ENCODE measurements around the gene BIN1.
A peak's percentile ranks its signal among the peaks of the same experiment; 100 is the strongest.

BIN1 gene

DNA sequence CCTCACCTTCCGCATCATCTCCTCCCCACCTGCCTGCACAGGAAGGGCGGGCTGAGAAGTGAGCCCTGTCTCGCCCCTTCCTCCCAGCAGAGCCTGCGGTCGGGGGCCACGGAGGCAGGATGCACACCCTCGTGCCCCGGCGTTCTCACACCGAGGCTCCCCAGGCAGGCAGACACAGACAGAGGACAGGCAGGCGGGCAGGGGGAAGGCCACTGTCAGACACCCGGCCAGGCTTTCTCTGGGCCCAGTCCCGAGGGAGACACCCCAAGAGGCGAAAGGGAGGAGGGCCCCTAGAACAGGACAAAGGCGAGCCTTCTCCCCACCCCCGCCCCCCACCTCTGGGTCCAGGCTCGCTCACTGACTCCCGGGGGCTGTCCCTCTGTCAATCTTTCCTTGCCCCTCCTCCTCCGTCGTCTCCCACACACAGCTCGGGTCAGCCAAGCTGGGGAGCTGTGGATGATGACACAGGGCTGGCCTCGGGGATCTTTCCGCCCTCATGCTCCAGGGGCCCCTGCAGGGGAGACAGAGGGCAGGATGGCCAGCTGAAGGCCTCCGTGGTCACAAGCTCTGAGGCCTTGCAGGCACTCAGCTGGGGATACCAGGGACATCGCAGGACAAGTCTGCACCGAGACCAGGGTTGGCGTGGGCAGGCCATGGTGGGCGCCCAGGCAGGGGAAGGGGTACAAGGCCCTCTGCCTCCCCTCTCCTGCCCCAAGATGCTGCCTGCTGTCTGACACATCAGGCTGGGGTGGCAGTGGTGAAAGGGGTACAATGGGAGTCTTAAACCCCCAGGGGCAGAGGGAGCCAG is 24.9 kb downstream of the BIN1 start:
- DNase-seq = peak; percentile 59 to 93 (median 86)
- CTCF ChIA-PET = interaction anchor here (1.0 to 23.1 kb wide), 6 partner anchors 11 to 400 kb away, joined by 3 to 404 read pairs (median 11); partner anchors contain the start of gene BIN1
- H3K4me3 ChIP-seq (ENCODE audit: control insufficient read depth in 1 of 7, extremely low read depth in 1 of 7, insufficient read depth in 4 of 7, low read depth in 2 of 7, low read length in 6 of 7) = peak overlapping the region in 5 of 7 experiments; percentile 30 to 66 (median 55)
- H3K27me3 ChIP-seq (replicated peaks in 2 of 5; ENCODE audit: control insufficient read depth in 4 of 5, insufficient read depth in 5 of 5, low read length in 4 of 5) = no peaks in the 10 kb centered on the region
- H3K9me3 ChIP-seq (ENCODE audit: control extremely low read depth in 1 of 5, control insufficient read depth in 4 of 5, insufficient read depth in 2 of 5, low read depth in 1 of 5, low read length in 4 of 5) = no peaks in the 10 kb centered on the region
- whole genome bisulfite sequencing (ENCODE audit: insufficient coverage) = 16% methylated on average over 26 of the region's 28 CpGs
- peaks cover 0 to 8% (median 0%) of the 10 kb centered on the region in 4 experiments for H3K36me3 ChIP-seq (ENCODE audit: control insufficient read depth in 4 of 4, insufficient read depth in 4 of 4, low read length in 3 of 4)
- POLR2A ChIA-PET = interaction anchor here (0.6 kb wide), 1 partner anchor 14 kb away, joined by 3 read pairs; no protein-coding TSS in a partner anchor
- H3K27ac ChIP-seq (ENCODE audit: insufficient read depth in 1 of 2, low read depth in 1 of 2, low read length in 2 of 2, poor library complexity in 1 of 2, severe bottlenecking in 2 of 2) = peak overlapping the region; percentile 56 to 77
- H3K4me1 ChIP-seq (ENCODE audit: control extremely low read depth in 1 of 4, control insufficient read depth in 4 of 4, insufficient read depth in 4 of 4, low read length in 3 of 4) = peaks cover 10 to 97% (median 86%) of the 10 kb centered on the region in 4 experiments

DNA sequence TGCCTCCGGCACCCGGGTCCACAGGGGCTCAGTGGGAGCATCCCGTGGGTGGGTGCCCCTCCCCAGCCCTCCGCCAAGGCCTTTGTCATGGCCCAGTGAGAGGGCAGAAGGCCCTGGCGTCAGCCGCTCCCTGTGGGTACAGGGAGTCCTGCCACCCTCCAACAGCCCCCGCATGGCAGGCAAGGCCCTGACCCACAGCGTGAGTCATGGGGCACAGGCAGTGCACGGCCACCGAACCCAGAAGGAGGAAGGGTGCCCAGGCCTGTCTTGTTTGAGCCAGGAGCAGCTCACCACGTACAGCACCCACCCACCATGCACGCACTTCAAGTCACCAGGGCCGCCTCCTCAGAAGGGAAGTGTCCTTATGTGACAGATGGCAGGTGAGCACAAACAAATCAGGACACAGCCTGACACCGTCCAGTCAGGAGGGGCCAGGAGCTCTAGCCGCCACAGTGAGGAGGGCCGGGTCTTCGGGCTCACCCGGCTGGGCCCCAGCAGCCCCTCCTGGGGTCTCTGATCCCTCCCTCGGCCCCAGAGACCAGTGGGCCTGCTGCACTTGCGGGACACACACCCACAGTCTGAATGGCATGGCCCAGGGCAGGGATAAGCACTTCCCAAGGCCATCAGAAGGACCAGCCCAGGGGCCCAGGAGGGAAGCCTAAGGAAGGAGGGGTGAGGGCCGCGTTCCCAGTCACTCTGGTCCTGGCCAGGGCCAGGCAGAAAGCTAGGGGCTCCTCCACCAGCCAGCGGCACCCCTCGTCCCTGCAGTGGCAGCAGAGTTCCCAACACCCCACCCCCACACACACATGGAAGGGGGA is 25.8 kb downstream of the BIN1 start:
- WGBS (ENCODE audit: insufficient coverage) = 48% methylated on average over 9 of the region's 24 CpGs
- peak overlapping the region; percentile 56 to 77 for H3K27ac ChIP-seq (ENCODE audit: insufficient read depth in 1 of 2, low read depth in 1 of 2, low read length in 2 of 2, poor library complexity in 1 of 2, severe bottlenecking in 2 of 2)
- no peaks in the 10 kb centered on the region for H3K9me3 ChIP-seq (ENCODE audit: control extremely low read depth in 1 of 5, control insufficient read depth in 4 of 5, insufficient read depth in 2 of 5, low read depth in 1 of 5, low read length in 4 of 5)
- peaks cover 10 to 89% (median 77%) of the 10 kb centered on the region in 4 experiments for H3K4me1 ChIP-seq (ENCODE audit: control extremely low read depth in 1 of 4, control insufficient read depth in 4 of 4, insufficient read depth in 4 of 4, low read length in 3 of 4)
- peak in 2 of 3 donors; percentile 75 to 87 for DNase-seq
- ChIA-PET CTCF (interaction anchor here (1.0 to 23.1 kb wide), 7 partner anchors 10 to 401 kb away, joined by 3 to 404 read pairs (median 6); partner anchors contain the start of gene BIN1), POLR2A (interaction anchor here (1.2 kb wide), 1 partner anchor 16 kb away, joined by 3 read pairs; no protein-coding TSS in a partner anchor)
- H3K36me3 ChIP-seq (ENCODE audit: control insufficient read depth in 4 of 4, insufficient read depth in 4 of 4, low read length in 3 of 4) = peaks cover 0 to 16% (median 0%) of the 10 kb centered on the region in 4 experiments
- H3K27me3 ChIP-seq (replicated peaks in 2 of 5; ENCODE audit: control insufficient read depth in 4 of 5, insufficient read depth in 5 of 5, low read length in 4 of 5) = no peaks in the 10 kb centered on the region
- H3K4me3 ChIP-seq (ENCODE audit: control insufficient read depth in 1 of 7, extremely low read depth in 1 of 7, insufficient read depth in 4 of 7, low read depth in 2 of 7, low read length in 6 of 7) = peak overlapping the region in 5 of 7 experiments; percentile 30 to 66 (median 55)

DNA sequence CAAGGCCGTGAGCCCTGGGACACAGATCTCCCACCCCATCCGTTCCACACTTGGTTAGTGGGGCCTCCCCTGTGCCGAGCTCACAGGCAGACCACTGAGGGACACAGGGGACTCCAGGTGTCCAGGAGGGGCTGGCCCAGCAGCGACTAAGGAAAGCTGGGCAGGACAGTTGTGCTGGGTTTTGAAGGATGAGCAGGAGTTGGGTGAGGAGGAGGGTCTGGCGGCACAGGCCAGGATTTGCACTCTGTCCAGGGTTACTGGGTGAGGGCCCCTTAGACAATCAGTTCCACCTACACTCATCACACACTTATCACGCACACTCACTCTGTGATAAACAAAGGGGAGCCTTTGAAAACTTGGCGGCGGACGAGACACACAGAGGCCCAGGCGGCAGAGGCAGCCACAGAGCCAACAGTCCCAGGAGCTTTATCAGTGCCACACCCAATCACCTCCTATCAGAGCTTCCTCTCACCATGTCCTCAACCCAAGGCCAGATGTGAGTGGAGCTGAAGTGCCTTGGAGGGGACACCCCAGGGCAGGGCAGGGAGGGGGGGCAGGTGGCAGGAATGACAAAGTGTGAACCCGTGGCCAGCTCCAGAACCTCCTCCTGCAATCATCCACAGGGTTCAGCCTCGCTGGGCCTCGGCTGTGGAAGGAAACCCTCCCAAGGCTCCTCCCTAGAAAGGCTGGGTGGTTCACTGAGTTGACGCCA is 26.6 kb downstream of the BIN1 start:
- ChIA-PET CTCF (interaction anchor here (1.0 to 23.1 kb wide), 5 partner anchors 9 to 80 kb away, joined by 3 to 404 read pairs (median 19); partner anchors contain the start of gene BIN1), POLR2A (interaction anchor here (1.2 kb wide), 1 partner anchor 15 kb away, joined by 3 read pairs; no protein-coding TSS in a partner anchor)
- Histone ChIP-seq H3K27me3 (replicated peaks in 2 of 5; ENCODE audit: control insufficient read depth in 4 of 5, insufficient read depth in 5 of 5, low read length in 4 of 5) (no peaks in the 10 kb centered on the region), H3K4me3 (ENCODE audit: control insufficient read depth in 1 of 7, extremely low read depth in 1 of 7, insufficient read depth in 4 of 7, low read depth in 2 of 7, low read length in 6 of 7) (peak overlapping the region in 3 of 7 experiments; percentile 37 to 66 (median 60)), H3K9me3 (ENCODE audit: control extremely low read depth in 1 of 5, control insufficient read depth in 4 of 5, insufficient read depth in 2 of 5, low read depth in 1 of 5, low read length in 4 of 5) (no peaks in the 10 kb centered on the region), H3K27ac (ENCODE audit: insufficient read depth in 1 of 2, low read depth in 1 of 2, low read length in 2 of 2, poor library complexity in 1 of 2, severe bottlenecking in 2 of 2) (peak overlapping the region in 1 of 2 experiments; percentile 77), H3K4me1 (ENCODE audit: control extremely low read depth in 1 of 4, control insufficient read depth in 4 of 4, insufficient read depth in 4 of 4, low read length in 3 of 4) (peaks cover 10 to 81% (median 69%) of the 10 kb centered on the region in 4 experiments), H3K36me3 (ENCODE audit: control insufficient read depth in 4 of 4, insufficient read depth in 4 of 4, low read length in 3 of 4) (peaks cover 0 to 20% (median 0%) of the 10 kb centered on the region in 4 experiments)
- 49% methylated on average over 6 of the region's 14 CpGs for whole genome bisulfite sequencing (ENCODE audit: insufficient coverage)
- peak in 2 of 3 donors; percentile 66 to 83 for DNase-seq

DNA sequence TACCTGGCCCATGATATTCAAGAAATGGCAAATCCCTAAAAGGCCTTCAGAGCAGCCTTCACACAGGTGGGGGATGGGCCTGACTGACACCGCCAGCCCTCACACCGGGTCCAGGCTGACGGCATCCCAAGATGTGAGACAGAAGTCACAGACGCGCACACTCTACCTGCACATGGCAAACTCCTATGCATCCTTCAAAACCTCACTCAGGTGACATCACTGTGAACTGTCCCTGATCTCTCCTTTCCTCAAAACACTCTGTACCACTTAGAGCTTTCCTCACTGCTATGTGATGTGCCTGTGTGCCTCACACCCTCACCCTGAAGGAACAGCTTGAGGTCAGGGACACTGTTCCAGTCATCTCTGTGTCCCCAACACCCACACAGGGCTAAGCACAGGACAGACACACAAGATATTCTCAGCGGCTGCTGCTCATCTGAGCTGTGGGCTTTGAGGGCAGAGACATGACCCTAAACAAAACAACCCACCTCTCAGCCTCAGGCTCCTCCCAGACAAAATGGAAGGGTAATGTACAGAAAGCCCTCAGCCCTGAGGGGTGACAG is 27.5 kb downstream of the BIN1 start:
- Histone ChIP-seq H3K9me3 (ENCODE audit: control extremely low read depth in 1 of 5, control insufficient read depth in 4 of 5, insufficient read depth in 2 of 5, low read depth in 1 of 5, low read length in 4 of 5) (no peaks in the 10 kb centered on the region), H3K27me3 (replicated peaks in 2 of 5; ENCODE audit: control insufficient read depth in 4 of 5, insufficient read depth in 5 of 5, low read length in 4 of 5) (no peaks in the 10 kb centered on the region), H3K36me3 (ENCODE audit: control insufficient read depth in 4 of 4, insufficient read depth in 4 of 4, low read length in 3 of 4) (peaks cover 0 to 24% (median 0%) of the 10 kb centered on the region in 4 experiments), H3K27ac (ENCODE audit: insufficient read depth in 1 of 2, low read depth in 1 of 2, low read length in 2 of 2, poor library complexity in 1 of 2, severe bottlenecking in 2 of 2) (no peak overlapping the region), H3K4me3 (ENCODE audit: control insufficient read depth in 1 of 7, extremely low read depth in 1 of 7, insufficient read depth in 4 of 7, low read depth in 2 of 7, low read length in 6 of 7) (no peak overlapping the region), H3K4me1 (ENCODE audit: control extremely low read depth in 1 of 4, control insufficient read depth in 4 of 4, insufficient read depth in 4 of 4, low read length in 3 of 4) (peaks cover 9 to 73% (median 60%) of the 10 kb centered on the region in 4 experiments)
- 86% methylated on average over 6 of the region's 6 CpGs for WGBS (ENCODE audit: insufficient coverage)
- ChIA-PET CTCF (interaction anchor here (1.1 to 23.1 kb wide), 6 partner anchors 8 to 81 kb away, joined by 6 to 404 read pairs (median 12); partner anchors contain the start of gene BIN1), POLR2A (no interaction called here)
- DNase-seq = no peak

DNA sequence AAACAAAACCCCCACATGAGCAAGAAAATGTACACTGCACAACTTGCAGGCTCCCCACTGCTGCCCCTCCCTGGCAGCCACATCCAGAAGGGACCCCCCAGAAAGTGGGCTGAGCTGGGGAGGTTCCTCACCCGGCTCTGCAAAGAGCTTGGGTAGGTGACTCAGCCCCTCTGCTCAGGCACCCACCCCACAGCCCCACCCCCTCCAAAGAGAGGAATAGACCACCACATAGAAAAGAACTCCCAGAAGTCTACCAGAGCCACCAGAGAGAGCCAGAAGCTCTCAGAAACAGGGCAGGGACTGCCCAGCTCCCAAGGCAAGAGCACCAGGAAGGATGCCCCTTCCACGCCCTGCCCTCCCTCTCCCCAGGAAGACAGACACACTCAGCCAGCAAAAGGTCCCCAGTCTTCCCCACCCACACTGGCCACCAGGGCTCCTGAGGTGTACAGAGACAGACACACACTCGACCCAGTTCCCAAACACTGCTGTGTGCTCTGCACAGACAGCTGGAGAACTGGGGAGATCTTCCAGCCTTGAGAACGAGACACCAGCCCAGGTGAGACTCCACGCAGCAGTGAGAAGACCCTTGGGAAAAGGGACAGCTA is 28.2 kb downstream of the BIN1 start:
- no peak overlapping the region for H3K27ac ChIP-seq (ENCODE audit: insufficient read depth in 1 of 2, low read depth in 1 of 2, low read length in 2 of 2, poor library complexity in 1 of 2, severe bottlenecking in 2 of 2)
- POLR2A ChIA-PET = no interaction called here
- DNase-seq = peak in 2 of 3 donors; percentile 51 to 64

More for the DNA sequence above, 28.2 kb downstream of the BIN1 start:
- H3K27me3 ChIP-seq (replicated peaks in 2 of 5; ENCODE audit: control insufficient read depth in 4 of 5, insufficient read depth in 5 of 5, low read length in 4 of 5) = no peaks in the 10 kb centered on the region
- no peak overlapping the region for H3K4me3 ChIP-seq (ENCODE audit: control insufficient read depth in 1 of 7, extremely low read depth in 1 of 7, insufficient read depth in 4 of 7, low read depth in 2 of 7, low read length in 6 of 7)
- WGBS (ENCODE audit: insufficient coverage) = 63% methylated on average over 4 of the region's 5 CpGs
- H3K4me1 ChIP-seq (ENCODE audit: control extremely low read depth in 1 of 4, control insufficient read depth in 4 of 4, insufficient read depth in 4 of 4, low read length in 3 of 4) = peaks cover 3 to 71% (median 53%) of the 10 kb centered on the region in 4 experiments
- CTCF ChIA-PET = interaction anchor here (1.2 to 23.1 kb wide), 3 partner anchors 11 to 18 kb away, joined by 6 to 404 read pairs (median 6); partner anchors contain the start of gene BIN1
- H3K9me3 ChIP-seq (ENCODE audit: control extremely low read depth in 1 of 5, control insufficient read depth in 4 of 5, insufficient read depth in 2 of 5, low read depth in 1 of 5, low read length in 4 of 5) = no peaks in the 10 kb centered on the region
- H3K36me3 ChIP-seq (ENCODE audit: control insufficient read depth in 4 of 4, insufficient read depth in 4 of 4, low read length in 3 of 4) = peaks cover 0 to 28% (median 1%) of the 10 kb centered on the region in 4 experiments

All from common myeloid progenitor, CD34-positive (primary cell).